NCI-H1105 (cell line): ENCODE data around the gene COX6A2.

Experiments
- DNase-seq: peaks from one replicate; lab custom pipeline; 2025; lab: John Stamatoyannopoulos, UW

COX6A2 gene

DNA sequence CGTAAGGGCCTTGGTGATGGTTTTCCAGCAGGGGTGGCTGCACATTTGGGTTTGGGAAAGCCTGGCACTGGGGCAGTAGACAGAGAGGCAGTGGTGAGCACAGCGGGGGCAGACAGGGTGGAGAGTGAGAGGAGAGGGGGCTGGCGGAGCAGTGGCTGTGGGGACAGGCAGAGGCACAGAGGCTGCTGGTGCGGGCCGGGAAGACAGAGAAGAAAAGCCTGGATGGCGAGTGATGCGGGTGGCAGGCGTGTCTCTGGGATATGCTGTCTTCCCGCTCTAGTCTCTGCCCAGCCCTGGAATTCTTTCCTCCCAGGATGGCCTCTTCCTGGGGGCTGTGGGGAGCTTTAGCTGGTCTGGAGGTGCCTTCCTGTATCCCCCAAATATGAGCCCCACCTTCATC lies 18.1 kb downstream of the COX6A2 start:
- DNase-seq, result no peak

DNA sequence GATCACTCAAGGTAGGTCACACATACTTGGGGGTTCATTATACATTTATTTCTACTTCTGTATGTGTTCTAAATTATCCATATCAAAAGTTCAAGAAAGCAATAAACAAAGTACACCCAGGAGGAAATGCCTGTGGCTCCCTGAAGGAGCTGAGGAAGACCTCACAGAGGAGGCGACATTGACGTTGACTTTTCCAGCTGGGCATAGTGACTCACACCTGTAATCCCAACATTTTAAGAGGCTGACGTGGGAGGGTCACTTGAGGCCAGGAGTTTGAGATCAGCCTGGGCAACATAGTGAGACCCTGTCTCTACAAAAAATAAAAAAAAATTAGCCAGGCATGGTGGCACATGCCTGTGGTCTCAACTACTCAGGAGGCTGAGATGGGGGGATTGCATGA lies 18.7 kb downstream of the COX6A2 start:
- DNase-seq, result no peak

DNA sequence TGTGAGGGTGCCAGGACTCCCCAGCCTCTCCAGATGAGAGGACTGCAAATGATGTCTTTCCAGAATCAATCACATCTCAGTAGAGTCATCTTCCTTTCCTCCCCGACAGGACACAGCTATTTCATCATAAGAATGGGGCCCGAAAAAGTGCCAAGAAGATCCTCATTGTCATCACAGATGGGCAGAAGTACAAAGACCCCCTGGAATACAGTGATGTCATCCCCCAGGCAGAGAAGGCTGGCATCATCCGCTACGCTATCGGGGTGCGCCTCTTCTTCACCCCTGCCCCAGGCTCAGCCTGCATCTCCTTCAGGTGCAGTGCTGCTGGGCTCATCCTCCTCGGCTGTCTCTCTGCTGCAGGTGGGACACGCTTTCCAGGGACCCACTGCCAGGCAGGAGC lies 20.8 kb downstream of the COX6A2 start:
- no peak for DNase-seq

- DNase-seq, result no peak
These were observed 23.7 kb downstream of the COX6A2 start for GRCh38 chr16:31404353-31405064.

DNA sequence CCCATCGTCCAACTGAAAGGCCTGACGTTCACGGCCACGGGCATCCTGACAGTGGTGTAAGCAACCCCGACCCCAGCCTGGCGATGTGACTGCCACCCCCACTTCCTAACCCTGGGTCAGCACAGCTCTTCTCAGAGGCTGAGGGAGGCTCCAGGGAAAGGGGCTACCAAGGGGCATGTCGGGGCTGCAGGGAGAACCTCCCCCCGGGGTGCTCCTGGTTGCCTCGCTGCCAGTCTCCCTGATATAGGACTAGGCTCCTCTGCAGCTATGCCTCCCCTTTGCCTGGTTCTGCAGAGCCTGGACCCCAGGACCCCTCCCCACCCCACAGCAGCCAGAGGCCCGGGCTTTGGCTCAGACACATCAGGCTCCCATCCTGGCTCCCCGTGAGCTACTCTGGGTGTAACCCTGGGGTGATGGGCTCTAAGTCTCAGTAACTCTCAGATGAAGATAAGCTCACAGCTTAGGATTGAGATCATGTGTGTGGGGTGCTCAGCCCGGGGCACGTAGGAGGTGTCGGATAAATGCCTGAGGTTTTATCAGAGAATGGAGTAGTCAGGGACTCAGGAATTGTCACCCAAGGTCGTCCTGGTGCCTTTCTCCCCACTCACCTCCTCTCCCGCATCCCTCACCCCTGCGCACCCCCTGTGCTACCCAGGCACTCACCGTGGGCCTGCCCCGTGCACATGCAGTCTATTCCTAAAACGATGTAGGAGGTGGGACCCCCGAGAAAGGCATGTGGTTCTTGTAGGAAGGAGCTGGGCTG lies 24.4 kb downstream of the COX6A2 start:
- DNase-seq, result no peak

- DNase-seq, result no peak
These were observed 25.5 kb downstream of the COX6A2 start for GRCh38 chr16:31402687-31403086.

- DNase-seq, result no peak
These were observed 26.7 kb downstream of the COX6A2 start for GRCh38 chr16:31401436-31401835.

- DNase-seq, result no peak
These were observed 28.0 kb downstream of the COX6A2 start for GRCh38 chr16:31400191-31400590.

GRCh38 chr16:31397701-31398100 lies 30.5 kb downstream of the COX6A2 start:
- DNase-seq, result no peak

- DNase-seq, result no peak
These were observed 31.0 kb downstream of the COX6A2 start for GRCh38 chr16:31397096-31397660.

- DNase-seq, result no peak
These were observed 32.5 kb downstream of the COX6A2 start for GRCh38 chr16:31395647-31396046.

- no peak for DNase-seq
These were observed 35.1 kb downstream of the COX6A2 start, which contains the start of gene ITGAD for GRCh38 chr16:31393056-31393455. ITGAD (plus strand) TSS chr16:31393335; CDS start chr16:31393361, 26 bp downstream.

DNA sequence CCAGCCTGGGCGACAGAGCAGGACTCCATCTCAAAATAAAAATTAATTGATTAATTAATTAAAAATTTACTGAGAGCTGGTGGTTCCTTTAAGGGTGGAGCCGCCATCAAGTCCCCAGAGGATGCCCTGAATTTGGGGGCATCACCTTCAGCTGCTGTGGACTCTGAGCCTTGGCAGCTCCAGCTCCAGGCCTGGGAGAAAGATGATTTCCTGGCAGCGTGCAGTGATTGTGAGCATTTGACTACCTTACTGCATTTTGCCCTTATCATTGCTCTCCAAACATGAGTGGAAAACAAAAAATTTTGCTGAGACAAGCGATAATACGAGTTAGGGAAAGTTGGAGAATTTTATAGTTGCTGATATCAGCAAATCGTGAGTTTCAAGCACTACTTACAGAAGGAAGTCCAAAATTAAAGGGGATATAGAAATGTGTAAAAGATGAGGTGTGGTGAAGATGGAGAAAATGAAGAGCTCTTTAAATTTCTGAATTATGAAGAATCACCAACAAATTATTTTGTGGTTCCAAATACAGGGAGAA lies 37.6 kb downstream of the COX6A2 start:
- no peak for DNase-seq

- DNase-seq, result no peak
These were observed 39.6 kb downstream of the COX6A2 start for GRCh38 chr16:31388535-31388934.

GRCh38 chr16:31386157-31386984 lies 41.8 kb downstream of the COX6A2 start:
- DNase-seq, result no peak

DNA sequence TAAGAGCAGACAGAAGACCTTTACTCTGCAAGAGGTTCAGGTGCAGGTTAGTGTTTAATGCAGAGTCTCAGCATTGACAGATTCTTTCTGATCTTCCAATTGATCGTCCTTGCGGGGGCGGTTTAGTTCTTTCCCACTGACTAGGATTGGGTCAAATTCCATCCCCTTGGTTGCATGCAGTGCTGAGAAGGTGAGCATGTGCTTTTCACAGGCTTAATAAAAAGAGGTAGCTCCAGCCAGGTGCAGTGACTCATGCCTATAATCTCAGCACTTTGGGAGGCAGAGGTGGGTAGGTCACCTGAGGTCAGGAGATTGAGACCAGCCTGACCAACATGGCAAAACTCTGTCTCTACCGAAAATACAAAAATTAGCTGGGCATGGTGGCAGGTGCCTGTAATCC lies 42.5 kb downstream of the COX6A2 start:
- DNase-seq, result no peak

- peak; percentile 7 for DNase-seq
These were observed 45.5 kb downstream of the COX6A2 start for GRCh38 chr16:31382485-31383161.

GRCh38 chr16:31380201-31380600 lies 48.0 kb downstream of the COX6A2 start:
- DNase-seq, result no peak
